Osteoblast (primary cell): ENCODE results near the gene PDPK1. TPM values are rescaled to one million over a fixed set of nuclear protein-coding genes. Genes with fewer than 3 reads are reported as not detected.

Experiments
- DNase-seq: peaks from one replicate; pipeline ENCODE4 v3.0.0; 2011; ENCODE audit warnings: low spot score, mixed read lengths; ENCODE audit not compliant: insufficient read length; ENCODE audit errors: missing footprints
- H2AFZ ChIP-seq: 2 replicates; pipeline ENCODE4 v1.6.0; 2011; ENCODE audit warnings: mild to moderate bottlenecking, low read length
- H3K27ac ChIP-seq: 2 replicates; pipeline ENCODE4 v1.5.1; 2011; ENCODE audit warnings: mild to moderate bottlenecking, low read depth, low read length, moderate library complexity
- H3K27me3 ChIP-seq: 2 replicates; pipeline ENCODE4 v1.6.0; 2012; ENCODE audit warnings: mild to moderate bottlenecking, control low read depth, inconsistent platforms, low read length, moderate library complexity; ENCODE audit not compliant: insufficient read depth
- H3K36me3 ChIP-seq: 2 replicates; pipeline ENCODE4 v1.5.1; 2011; ENCODE audit warnings: mild to moderate bottlenecking, low read length, control low read depth, moderate library complexity; ENCODE audit not compliant: insufficient read depth
- H3K4me1 ChIP-seq: 2 replicates; pipeline ENCODE4 v1.5.1; 2011; ENCODE audit warnings: mild to moderate bottlenecking, low read length, control low read depth, moderate library complexity; ENCODE audit not compliant: insufficient read depth
- H3K4me2 ChIP-seq: 2 replicates; pipeline ENCODE4 v1.6.0; 2011; ENCODE audit warnings: mild to moderate bottlenecking, low read length; ENCODE audit not compliant: insufficient read depth
- H3K4me3 ChIP-seq: fragments of 200-600 bp; sonication (generic); 3 replicates; pipeline ENCODE4 v1.5.1; 2012; ENCODE audit warnings: mild to moderate bottlenecking, low read length, inconsistent platforms; ENCODE audit not compliant: insufficient read depth
- H3K79me2 ChIP-seq: 2 replicates; pipeline ENCODE4 v1.6.0; 2012; ENCODE audit warnings: mild to moderate bottlenecking, low read length, control low read depth, inconsistent platforms; ENCODE audit not compliant: insufficient read depth
- H3K9me3 ChIP-seq: 2 replicates; pipeline ENCODE4 v1.5.1; 2011; ENCODE audit warnings: low read depth, low read length, control low read depth
- H4K20me1 ChIP-seq: 2 replicates; pipeline ENCODE4 v1.6.0; 2012; ENCODE audit warnings: mild to moderate bottlenecking, low read length, control low read depth; ENCODE audit not compliant: insufficient read depth
- CTCF ChIP-seq: IDR thresholded peaks from 2 replicates; pipeline ENCODE4 v1.5.1; 2011; ENCODE audit warnings: mild to moderate bottlenecking, low read depth, low read length, moderate library complexity; ENCODE audit errors: extremely low read depth
- total RNA-seq: library from RNA; depleted of rRNA; stranded (reverse); fragments of >200 nt; gene quantifications from 2 replicates; pipeline ENCODE4 v1.2.3, GENCODE V29; 2012

Gene PDPK1
- total RNA-seq, 1 donor: 23.2 TPM

GRCh38 chr16:2514333-2515179 lies 23.3 kb upstream of the PDPK1 start:
- peaks cover 9% of the 10 kb centered on the region for H3K36me3 ChIP-seq
- peaks cover 43% of the 10 kb centered on the region for H3K4me1 ChIP-seq
- no peak overlapping the region for H2AFZ ChIP-seq
- H3K79me2 ChIP-seq: peaks cover 57% of the 10 kb centered on the region
- peak overlapping the region; percentile 98 for H3K4me3 ChIP-seq
- peak overlapping the region; percentile 93 for H3K27ac ChIP-seq
- TF ChIP-seq CTCF: no peak
- peak overlapping the region; percentile 99 for H3K4me2 ChIP-seq
- peak; percentile 92 for DNase-seq
- H3K27me3 ChIP-seq: no peaks in the 10 kb centered on the region
- peaks cover 51% of the 10 kb centered on the region for H4K20me1 ChIP-seq
- no peaks in the 10 kb centered on the region for H3K9me3 ChIP-seq

GRCh38 chr16:2515180-2515851 lies 22.5 kb upstream of the PDPK1 start:
- Histone ChIP-seq H3K27me3 (no peaks in the 10 kb centered on the region), H3K4me2 (peak overlapping the region; percentile 99), H3K79me2 (peaks cover 61% of the 10 kb centered on the region), H4K20me1 (peaks cover 52% of the 10 kb centered on the region), H3K27ac (peak overlapping the region; percentile 93), H3K4me1 (peaks cover 44% of the 10 kb centered on the region), H3K36me3 (peaks cover 9% of the 10 kb centered on the region), H3K4me3 (peak overlapping the region; percentile 98), H2AFZ (no peak overlapping the region), H3K9me3 (no peaks in the 10 kb centered on the region)
- DNase-seq: peak; percentile 92
- no peak for TF ChIP-seq CTCF

- H3K4me2 ChIP-seq: peak overlapping the region; percentile 99
- peaks cover 9% of the 10 kb centered on the region for H3K36me3 ChIP-seq
- peaks cover 57% of the 10 kb centered on the region for H4K20me1 ChIP-seq
- H3K27ac ChIP-seq: peak overlapping the region; percentile 41
- no peak for TF ChIP-seq CTCF
- no peaks in the 10 kb centered on the region for H3K9me3 ChIP-seq
- peak; percentile 95 for DNase-seq
- H3K4me3 ChIP-seq: peak overlapping the region; percentile 30
- H3K27me3 ChIP-seq: no peaks in the 10 kb centered on the region
- H3K79me2 ChIP-seq: peaks cover 72% of the 10 kb centered on the region
- no peak overlapping the region for H2AFZ ChIP-seq
- peaks cover 46% of the 10 kb centered on the region for H3K4me1 ChIP-seq
Observed at GRCh38 chr16:2516391-2517240, 21.2 kb upstream of the PDPK1 start.
